ENCODE data around the gene BPIFA1.
A peak's percentile ranks its signal among the peaks of the same experiment; 100 is the strongest.

The BPIFA1 gene

GRCh38 chr20:33202451-33202850 is 33.3 kb upstream of the BPIFA1 start:
- TF ChIP-seq YY1 (IDR thresholded peaks at IDR 0.05; ENCODE audit: insufficient read depth, insufficient read length) (no peak), SUZ12 (IDR thresholded peaks at IDR 0.05; ENCODE audit: extremely low read depth, insufficient read depth, insufficient read length) (no peak), ZNF274 (IDR thresholded peaks at IDR 0.05; ENCODE audit: low read depth, low read length) (no peak)

GRCh38 chr20:33203444-33203843 is 32.4 kb upstream of the BPIFA1 start:
- Histone ChIP-seq H3K27me3 (ENCODE audit: insufficient read depth, insufficient read length) (peaks cover 25% of the 10 kb centered on the region), H3K4me1 (ENCODE audit: insufficient read depth, insufficient read length) (no peaks in the 10 kb centered on the region), H3K4me3 (ENCODE audit: insufficient read length, low read depth) (no peak overlapping the region), H3K36me3 (ENCODE audit: insufficient read depth, insufficient read length, low read length) (no peaks in the 10 kb centered on the region), H3K9ac (ENCODE audit: insufficient read length, low read depth) (no peak overlapping the region), H3K9me3 (ENCODE audit: insufficient read depth, low read length) (no peaks in the 10 kb centered on the region)
- no peak for TF ChIP-seq SUZ12 (IDR thresholded peaks at IDR 0.05; ENCODE audit: extremely low read depth, insufficient read depth, insufficient read length)
- no peak for TF ChIP-seq ZNF274 (IDR thresholded peaks at IDR 0.05; ENCODE audit: low read depth, low read length)
- TF ChIP-seq YY1 (IDR thresholded peaks at IDR 0.05; ENCODE audit: insufficient read depth, insufficient read length): no peak
- no peak for DNase-seq (ENCODE audit: low read depth, low spot score)

More at GRCh38 chr20:33202451-33202850, 33.3 kb upstream of the BPIFA1 start:
- no peak for DNase-seq (ENCODE audit: low read depth, low spot score)
- Histone ChIP-seq H3K4me3 (ENCODE audit: insufficient read length, low read depth) (no peak overlapping the region), H3K4me1 (ENCODE audit: insufficient read depth, insufficient read length) (no peaks in the 10 kb centered on the region), H3K36me3 (ENCODE audit: insufficient read depth, insufficient read length, low read length) (no peaks in the 10 kb centered on the region), H3K9me3 (ENCODE audit: insufficient read depth, low read length) (no peaks in the 10 kb centered on the region), H3K9ac (ENCODE audit: insufficient read length, low read depth) (no peak overlapping the region), H3K27me3 (ENCODE audit: insufficient read depth, insufficient read length) (peaks cover 16% of the 10 kb centered on the region)

- Histone ChIP-seq H3K4me1 (ENCODE audit: insufficient read depth, insufficient read length) (no peaks in the 10 kb centered on the region), H3K9me3 (ENCODE audit: insufficient read depth, low read length) (no peaks in the 10 kb centered on the region), H3K9ac (ENCODE audit: insufficient read length, low read depth) (no peak overlapping the region), H3K4me3 (ENCODE audit: insufficient read length, low read depth) (no peak overlapping the region), H3K27me3 (ENCODE audit: insufficient read depth, insufficient read length) (peaks cover 32% of the 10 kb centered on the region), H3K36me3 (ENCODE audit: insufficient read depth, insufficient read length, low read length) (no peaks in the 10 kb centered on the region)
- TF ChIP-seq SUZ12 (IDR thresholded peaks at IDR 0.05; ENCODE audit: extremely low read depth, insufficient read depth, insufficient read length): no peak
- TF ChIP-seq ZNF274 (IDR thresholded peaks at IDR 0.05; ENCODE audit: low read depth, low read length): no peak
- TF ChIP-seq YY1 (IDR thresholded peaks at IDR 0.05; ENCODE audit: insufficient read depth, insufficient read length): no peak
- peak; percentile 51 for DNase-seq (ENCODE audit: low read depth, low spot score)
These were observed 26.0 kb upstream of the BPIFA1 start for GRCh38 chr20:33209789-33210188.

GRCh38 chr20:33210371-33210770 is 25.4 kb upstream of the BPIFA1 start:
- H3K9ac ChIP-seq (ENCODE audit: insufficient read length, low read depth): no peak overlapping the region
- H3K4me3 ChIP-seq (ENCODE audit: insufficient read length, low read depth): no peak overlapping the region
- H3K36me3 ChIP-seq (ENCODE audit: insufficient read depth, insufficient read length, low read length): no peaks in the 10 kb centered on the region
- peaks cover 31% of the 10 kb centered on the region for H3K27me3 ChIP-seq (ENCODE audit: insufficient read depth, insufficient read length)
- no peaks in the 10 kb centered on the region for H3K4me1 ChIP-seq (ENCODE audit: insufficient read depth, insufficient read length)
- no peak for TF ChIP-seq ZNF274 (IDR thresholded peaks at IDR 0.05; ENCODE audit: low read depth, low read length)
- no peak for TF ChIP-seq YY1 (IDR thresholded peaks at IDR 0.05; ENCODE audit: insufficient read depth, insufficient read length)
- no peak for TF ChIP-seq SUZ12 (IDR thresholded peaks at IDR 0.05; ENCODE audit: extremely low read depth, insufficient read depth, insufficient read length)
- DNase-seq (ENCODE audit: low read depth, low spot score): no peak
- no peaks in the 10 kb centered on the region for H3K9me3 ChIP-seq (ENCODE audit: insufficient read depth, low read length)

- TF ChIP-seq ZNF274 (IDR thresholded peaks at IDR 0.05; ENCODE audit: low read depth, low read length): no peak
- no peak for TF ChIP-seq SUZ12 (IDR thresholded peaks at IDR 0.05; ENCODE audit: extremely low read depth, insufficient read depth, insufficient read length)
- no peak for TF ChIP-seq YY1 (IDR thresholded peaks at IDR 0.05; ENCODE audit: insufficient read depth, insufficient read length)
- Histone ChIP-seq H3K36me3 (ENCODE audit: insufficient read depth, insufficient read length, low read length) (no peaks in the 10 kb centered on the region), H3K9ac (ENCODE audit: insufficient read length, low read depth) (no peak overlapping the region), H3K9me3 (ENCODE audit: insufficient read depth, low read length) (no peaks in the 10 kb centered on the region), H3K4me1 (ENCODE audit: insufficient read depth, insufficient read length) (no peaks in the 10 kb centered on the region), H3K4me3 (ENCODE audit: insufficient read length, low read depth) (no peak overlapping the region), H3K27me3 (ENCODE audit: insufficient read depth, insufficient read length) (peaks cover 22% of the 10 kb centered on the region)
- peak; percentile 68 for DNase-seq (ENCODE audit: low read depth, low spot score)
These were observed 23.9 kb upstream of the BPIFA1 start for GRCh38 chr20:33211817-33212424.

- H3K9me3 ChIP-seq (ENCODE audit: insufficient read depth, low read length): no peaks in the 10 kb centered on the region
- H3K27me3 ChIP-seq (ENCODE audit: insufficient read depth, insufficient read length): peaks cover 3% of the 10 kb centered on the region
- no peak for TF ChIP-seq SUZ12 (IDR thresholded peaks at IDR 0.05; ENCODE audit: extremely low read depth, insufficient read depth, insufficient read length)
- TF ChIP-seq YY1 (IDR thresholded peaks at IDR 0.05; ENCODE audit: insufficient read depth, insufficient read length): no peak
- no peak for TF ChIP-seq ZNF274 (IDR thresholded peaks at IDR 0.05; ENCODE audit: low read depth, low read length)
These were observed 18.7 kb upstream of the BPIFA1 start, which contains the start of gene BPIFA3 for GRCh38 chr20:33217052-33217451. Gene BPIFA3 (plus strand): TSS chr20:33217352. CDS start chr20:33217537, 185 bp downstream.

GRCh38 chr20:33224399-33224798 is 11.4 kb upstream of the BPIFA1 start:
- H3K4me1 ChIP-seq (ENCODE audit: insufficient read depth, insufficient read length): no peaks in the 10 kb centered on the region
- no peaks in the 10 kb centered on the region for H3K27me3 ChIP-seq (ENCODE audit: insufficient read depth, insufficient read length)
- no peak for DNase-seq (ENCODE audit: low read depth, low spot score)
- no peaks in the 10 kb centered on the region for H3K9me3 ChIP-seq (ENCODE audit: insufficient read depth, low read length)
- no peaks in the 10 kb centered on the region for H3K36me3 ChIP-seq (ENCODE audit: insufficient read depth, insufficient read length, low read length)
- no peak for TF ChIP-seq YY1 (IDR thresholded peaks at IDR 0.05; ENCODE audit: insufficient read depth, insufficient read length)
- no peak for TF ChIP-seq ZNF274 (IDR thresholded peaks at IDR 0.05; ENCODE audit: low read depth, low read length)
- no peak for TF ChIP-seq SUZ12 (IDR thresholded peaks at IDR 0.05; ENCODE audit: extremely low read depth, insufficient read depth, insufficient read length)
- no peak overlapping the region for H3K4me3 ChIP-seq (ENCODE audit: insufficient read length, low read depth)
- H3K9ac ChIP-seq (ENCODE audit: insufficient read length, low read depth): no peak overlapping the region

More at GRCh38 chr20:33217052-33217451, 18.7 kb upstream of the BPIFA1 start, which contains the start of gene BPIFA3:
- Histone ChIP-seq H3K4me1 (ENCODE audit: insufficient read depth, insufficient read length) (no peaks in the 10 kb centered on the region), H3K36me3 (ENCODE audit: insufficient read depth, insufficient read length, low read length) (no peaks in the 10 kb centered on the region), H3K4me3 (ENCODE audit: insufficient read length, low read depth) (no peak within 1 kb of the TSS), H3K9ac (ENCODE audit: insufficient read length, low read depth) (no peak within 1 kb of the TSS)
- DNase-seq (ENCODE audit: low read depth, low spot score): no peak

All from NT2/D1 (cell line).